ENCODE measurements around the gene PKMYT1.

DNA sequence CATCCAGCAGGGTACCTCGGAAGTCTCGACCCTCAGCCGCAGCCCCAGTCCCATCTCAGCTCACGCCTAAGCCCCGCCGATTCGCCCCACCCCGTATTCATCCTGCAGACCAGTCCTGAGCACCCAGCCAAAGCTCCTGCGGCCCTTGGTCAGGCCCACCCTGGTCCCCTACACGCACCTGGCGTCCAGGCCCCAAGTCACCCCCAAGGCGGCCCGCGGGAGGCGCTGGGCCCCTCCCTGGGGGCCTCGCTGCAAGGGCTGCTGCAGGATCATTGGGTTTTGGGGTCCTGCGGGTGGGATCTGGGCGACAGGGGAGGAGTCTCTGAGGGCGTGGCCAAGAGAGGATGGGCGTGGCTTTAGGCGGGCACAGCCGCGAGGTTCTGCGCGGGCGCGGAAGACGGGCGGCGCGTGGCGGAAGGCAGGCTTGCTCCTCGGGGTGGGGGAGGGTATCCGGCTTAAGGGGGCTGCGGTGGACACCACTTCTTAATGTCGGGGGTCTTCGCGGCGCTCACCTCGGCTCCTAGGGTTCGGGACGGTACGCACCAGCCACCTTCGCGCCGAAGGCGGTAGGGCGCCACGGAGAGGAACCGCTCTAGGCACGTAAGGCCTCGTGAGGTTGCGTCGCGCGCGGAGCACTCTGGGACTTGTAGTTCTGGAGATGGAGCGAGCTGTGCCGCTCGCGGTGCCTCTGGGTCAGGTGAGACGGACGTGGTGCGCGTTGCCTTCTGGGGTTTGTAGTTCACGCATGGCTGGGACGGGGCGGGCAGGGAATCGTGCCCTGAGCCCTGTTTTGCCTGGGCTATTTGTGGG is 43.6 kb upstream of the PKMYT1 start, which contains the start of the genes HCFC1R1 and THOC6:
- TF ChIP-seq EP300 (IDR thresholded peaks at IDR 0.05) (no peak), CTCF (IDR thresholded peaks at IDR 0.05) (no peak), POLR2A (IDR thresholded peaks at IDR 0.05) (peak; percentile 64 to 68)

Data from gastroesophageal sphincter (tissue), 3 donors.